NCI-H146 (cell line): ENCODE data around the gene GAS1.

Source experiments
- DNase-seq: peaks from one replicate; lab custom pipeline; 2025; lab: John Stamatoyannopoulos, UW

Gene GAS1

GRCh38 chr9:86925686-86926085, 21.6 kb downstream of the GAS1 start:
- no peak for DNase-seq

DNA sequence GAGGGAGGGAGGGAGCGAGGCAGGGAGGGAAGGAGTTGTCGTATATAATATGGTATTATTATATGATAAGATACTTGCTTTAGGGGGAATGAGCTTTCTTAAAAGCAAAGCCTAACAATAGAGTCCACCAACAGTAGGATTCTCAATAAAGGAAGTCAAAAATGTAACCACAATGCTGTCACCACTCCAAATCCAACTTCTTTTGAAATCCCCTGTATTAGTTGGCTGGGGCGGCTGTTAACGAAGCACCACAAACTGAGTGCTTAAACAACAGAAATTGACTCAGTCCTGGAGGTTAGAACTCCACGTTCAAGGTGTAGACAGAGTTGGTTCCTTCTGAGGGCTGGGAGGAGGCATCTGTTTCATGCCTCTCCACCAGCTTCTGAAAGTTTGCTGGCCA, 23.1 kb downstream of the GAS1 start:
- DNase-seq, result no peak

GRCh38 chr9:86921151-86921923, 26.0 kb downstream of the GAS1 start:
- no peak for DNase-seq

- DNase-seq, result no peak
Measured at GRCh38 chr9:86918556-86918955, 28.8 kb downstream of the GAS1 start.

DNA sequence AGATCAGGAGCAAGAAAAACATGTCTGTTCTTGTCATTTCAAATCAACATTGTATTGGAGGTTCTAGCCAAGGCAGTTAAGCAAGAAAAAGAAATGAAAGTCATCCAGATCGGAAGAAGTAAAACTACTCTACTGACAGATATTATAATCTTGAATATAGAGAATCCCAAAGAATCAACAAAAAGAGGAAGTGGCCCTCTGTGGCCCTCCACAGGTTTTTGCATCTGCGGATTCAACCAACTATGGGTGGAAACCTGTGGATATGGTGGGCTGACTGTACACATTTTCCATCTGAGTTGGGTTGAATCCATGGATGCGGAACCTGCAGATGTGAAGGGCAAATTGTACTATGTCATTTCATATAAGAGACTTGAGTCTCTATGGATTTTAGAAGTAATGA, 35.1 kb downstream of the GAS1 start:
- DNase-seq, result no peak

GRCh38 chr9:86909388-86909787, 37.9 kb downstream of the GAS1 start:
- no peak for DNase-seq

DNA sequence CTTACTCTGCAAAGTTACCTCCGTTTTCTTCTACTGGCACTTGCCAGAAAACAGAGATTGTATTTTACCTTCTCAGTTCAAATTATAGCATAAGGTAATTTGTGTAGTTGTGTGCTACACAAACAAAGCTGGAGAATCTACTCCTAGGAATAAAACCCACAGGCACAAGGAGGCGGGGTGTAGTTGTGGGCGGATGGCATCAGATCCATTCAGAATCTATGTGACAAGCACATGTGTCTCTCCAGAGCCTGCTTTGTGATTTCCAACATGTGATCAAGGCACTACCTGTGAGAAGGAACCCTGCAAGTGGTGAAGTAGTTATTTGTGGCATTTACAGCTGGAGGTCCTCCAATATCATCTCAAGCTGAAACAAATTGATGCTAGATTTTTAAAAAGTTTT, 39.0 kb downstream of the GAS1 start:
- no peak for DNase-seq

- DNase-seq, result no peak
Measured at GRCh38 chr9:86907346-86907745, 40.0 kb downstream of the GAS1 start.

GRCh38 chr9:86903734-86904085, 43.6 kb downstream of the GAS1 start:
- no peak for DNase-seq

GRCh38 chr9:86902991-86903733, 44.1 kb downstream of the GAS1 start:
- no peak for DNase-seq

DNA sequence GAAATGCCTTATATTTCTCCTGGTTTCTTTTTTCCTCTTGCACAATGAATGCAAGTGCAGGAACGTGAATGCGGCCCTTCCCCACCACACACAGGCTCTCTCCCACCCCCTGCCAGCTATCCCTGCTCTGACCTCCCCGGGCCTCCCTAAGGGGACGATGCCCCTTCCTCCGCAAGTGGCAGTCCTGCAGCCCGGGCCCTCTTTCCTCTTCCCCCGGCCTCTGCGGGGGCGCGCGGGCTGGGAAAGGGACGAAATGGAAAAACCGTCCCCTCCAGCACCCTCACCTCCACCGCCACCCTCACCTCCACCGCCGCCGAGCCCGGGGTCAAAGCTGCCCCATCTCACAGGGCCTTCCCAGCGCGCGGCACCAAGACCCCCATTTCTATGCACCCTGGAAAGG, 44.7 kb downstream of the GAS1 start:
- no peak for DNase-seq

DNA sequence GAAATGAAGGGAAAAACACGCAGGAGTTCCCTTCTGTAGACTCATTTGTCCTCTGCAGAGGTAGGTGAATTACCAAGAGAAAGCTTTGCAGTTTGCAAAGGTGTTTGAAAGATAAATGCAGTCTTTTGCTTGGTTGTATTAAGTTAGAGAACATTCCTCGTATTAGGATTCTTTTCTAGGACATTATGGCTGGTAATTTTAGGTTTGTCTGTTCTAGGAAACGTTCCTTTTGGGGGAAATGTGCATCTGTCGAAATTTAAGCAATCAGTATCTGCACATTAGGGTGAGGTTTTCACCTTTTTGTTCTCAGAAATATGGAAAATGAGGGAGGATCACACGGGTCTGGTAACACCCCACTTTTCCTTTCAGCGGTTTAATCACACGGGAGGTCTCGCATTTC, 45.1 kb downstream of the GAS1 start:
- DNase-seq, result no peak

- DNase-seq, result no peak
Measured at GRCh38 chr9:86901511-86901910, 45.8 kb downstream of the GAS1 start.
